K562 (cell line): ENCODE data around the gene FAM227A.

Source experiments
- FOS ChIP-seq: IDR thresholded peaks from 3 replicates; pipeline ENCODE4 v1.6.1; 2011; ENCODE audit not compliant: insufficient read length; ENCODE audit errors: extremely low read depth
- HIVEP1 ChIP-seq: fragments of 250-450 bp; sonication (Bioruptor Pico); IDR thresholded peaks from 2 replicates; pipeline ENCODE4 v1.4.0; 2020; ENCODE audit warnings: mild to moderate bottlenecking
- SP1 ChIP-seq: sonication (generic); formaldehyde crosslinking; IDR thresholded peaks from 2 replicates; pipeline ENCODE4 v1.8.1; 2022; ENCODE audit warnings: mild to moderate bottlenecking, missing genetic modification reagents
- ZFX ChIP-seq: sonication (generic); formaldehyde crosslinking; IDR thresholded peaks from 2 replicates; pipeline ENCODE4 v1.8.0; 2022; ENCODE audit warnings: mild to moderate bottlenecking, missing genetic modification reagents, moderate library complexity
- ZNF3 ChIP-seq: fragments of 250-450 bp; sonication (Bioruptor Pico); IDR thresholded peaks from 2 replicates; pipeline ENCODE4 v1.5.0; 2021; ENCODE audit warnings: mild to moderate bottlenecking, moderate library complexity
- TF ChIP-seq, protein P1 (sequence below), 3 experiments: IDR thresholded peaks in 2 of 3; conservative IDR thresholded peaks in 1 of 3; 2 replicates each; pipeline ENCODE4 v1.5.1; 2011 to 2012; ENCODE audit warnings: low read length in 3 of 3, mild to moderate bottlenecking in 3 of 3, control low read depth in 2 of 3, improper control_type of control experiment in 1 of 3, inconsistent platforms in 1 of 3, low read depth in 1 of 3, mixed read lengths in 1 of 3, moderate library complexity in 1 of 3; ENCODE audit not compliant: insufficient read depth in 2 of 3
- TF ChIP-seq, protein P2 (sequence below): fragments of 250-450 bp; sonication (Bioruptor Pico); IDR thresholded peaks from 2 replicates; pipeline ENCODE4 v1.5.0; 2020; ENCODE audit warnings: mild to moderate bottlenecking, borderline replicate concordance
- TF ChIP-seq, protein P3 (sequence below): sonication (generic); formaldehyde crosslinking; IDR thresholded peaks from 2 replicates; pipeline ENCODE4 v1.9.0; 2022; ENCODE audit warnings: mild to moderate bottlenecking, missing genetic modification reagents

DNA sequence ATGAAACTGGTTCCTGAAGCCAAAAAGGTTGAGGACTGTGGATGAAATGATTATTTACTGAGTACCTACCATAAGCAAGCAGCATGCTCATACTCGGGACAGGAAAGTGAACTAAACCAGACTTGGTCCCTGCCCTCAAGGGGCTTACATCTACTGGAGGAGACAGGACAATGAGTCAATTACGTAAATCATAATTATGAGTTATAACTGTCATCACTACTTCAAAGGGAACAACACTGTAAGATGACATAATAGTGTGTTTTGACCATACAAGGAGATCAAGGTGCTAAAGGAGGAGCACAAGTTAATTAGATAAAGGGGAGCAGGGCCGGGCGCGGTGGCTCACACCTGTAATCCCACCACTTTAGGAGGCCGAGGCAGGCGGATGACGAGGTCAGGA, 2.5 kb downstream of the FAM227A start:
- no peak for TF ChIP-seq ZNF3
- TF ChIP-seq, protein P1, sequence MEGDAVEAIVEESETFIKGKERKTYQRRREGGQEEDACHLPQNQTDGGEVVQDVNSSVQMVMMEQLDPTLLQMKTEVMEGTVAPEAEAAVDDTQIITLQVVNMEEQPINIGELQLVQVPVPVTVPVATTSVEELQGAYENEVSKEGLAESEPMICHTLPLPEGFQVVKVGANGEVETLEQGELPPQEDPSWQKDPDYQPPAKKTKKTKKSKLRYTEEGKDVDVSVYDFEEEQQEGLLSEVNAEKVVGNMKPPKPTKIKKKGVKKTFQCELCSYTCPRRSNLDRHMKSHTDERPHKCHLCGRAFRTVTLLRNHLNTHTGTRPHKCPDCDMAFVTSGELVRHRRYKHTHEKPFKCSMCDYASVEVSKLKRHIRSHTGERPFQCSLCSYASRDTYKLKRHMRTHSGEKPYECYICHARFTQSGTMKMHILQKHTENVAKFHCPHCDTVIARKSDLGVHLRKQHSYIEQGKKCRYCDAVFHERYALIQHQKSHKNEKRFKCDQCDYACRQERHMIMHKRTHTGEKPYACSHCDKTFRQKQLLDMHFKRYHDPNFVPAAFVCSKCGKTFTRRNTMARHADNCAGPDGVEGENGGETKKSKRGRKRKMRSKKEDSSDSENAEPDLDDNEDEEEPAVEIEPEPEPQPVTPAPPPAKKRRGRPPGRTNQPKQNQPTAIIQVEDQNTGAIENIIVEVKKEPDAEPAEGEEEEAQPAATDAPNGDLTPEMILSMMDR (IDR thresholded peaks at IDR 0.05 in 2 of 3, conservative IDR thresholded peaks at IDR 0.05 in 1 of 3; ENCODE audit: insufficient read depth in 2 of 3, low read depth in 1 of 3, low read length in 3 of 3): no peak
- TF ChIP-seq, protein P2, sequence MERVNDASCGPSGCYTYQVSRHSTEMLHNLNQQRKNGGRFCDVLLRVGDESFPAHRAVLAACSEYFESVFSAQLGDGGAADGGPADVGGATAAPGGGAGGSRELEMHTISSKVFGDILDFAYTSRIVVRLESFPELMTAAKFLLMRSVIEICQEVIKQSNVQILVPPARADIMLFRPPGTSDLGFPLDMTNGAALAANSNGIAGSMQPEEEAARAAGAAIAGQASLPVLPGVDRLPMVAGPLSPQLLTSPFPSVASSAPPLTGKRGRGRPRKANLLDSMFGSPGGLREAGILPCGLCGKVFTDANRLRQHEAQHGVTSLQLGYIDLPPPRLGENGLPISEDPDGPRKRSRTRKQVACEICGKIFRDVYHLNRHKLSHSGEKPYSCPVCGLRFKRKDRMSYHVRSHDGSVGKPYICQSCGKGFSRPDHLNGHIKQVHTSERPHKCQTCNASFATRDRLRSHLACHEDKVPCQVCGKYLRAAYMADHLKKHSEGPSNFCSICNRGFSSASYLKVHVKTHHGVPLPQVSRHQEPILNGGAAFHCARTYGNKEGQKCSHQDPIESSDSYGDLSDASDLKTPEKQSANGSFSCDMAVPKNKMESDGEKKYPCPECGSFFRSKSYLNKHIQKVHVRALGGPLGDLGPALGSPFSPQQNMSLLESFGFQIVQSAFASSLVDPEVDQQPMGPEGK (CRISPR knock-in tag): no peak
- TF ChIP-seq ZFX (CRISPR knock-in tag): no peak
- TF ChIP-seq FOS: no peak
- no peak for TF ChIP-seq HIVEP1 (CRISPR knock-in tag)
- no peak for TF ChIP-seq SP1
- TF ChIP-seq, protein P3, sequence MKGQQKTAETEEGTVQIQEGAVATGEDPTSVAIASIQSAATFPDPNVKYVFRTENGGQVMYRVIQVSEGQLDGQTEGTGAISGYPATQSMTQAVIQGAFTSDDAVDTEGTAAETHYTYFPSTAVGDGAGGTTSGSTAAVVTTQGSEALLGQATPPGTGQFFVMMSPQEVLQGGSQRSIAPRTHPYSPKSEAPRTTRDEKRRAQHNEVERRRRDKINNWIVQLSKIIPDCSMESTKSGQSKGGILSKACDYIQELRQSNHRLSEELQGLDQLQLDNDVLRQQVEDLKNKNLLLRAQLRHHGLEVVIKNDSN: no peak
